HG03520 (cell line): Measurements from ENCODE around the gene PARD3.

Experiments used
- ATAC-seq: cut with Tn5 transposase; IDR thresholded peaks from one replicate; pipeline ENCODE4 v1.9.1; 2021; ENCODE audit warnings: mild to moderate bottlenecking, moderate library complexity; ENCODE audit not compliant: unreplicated experiment

The PARD3 gene

DNA sequence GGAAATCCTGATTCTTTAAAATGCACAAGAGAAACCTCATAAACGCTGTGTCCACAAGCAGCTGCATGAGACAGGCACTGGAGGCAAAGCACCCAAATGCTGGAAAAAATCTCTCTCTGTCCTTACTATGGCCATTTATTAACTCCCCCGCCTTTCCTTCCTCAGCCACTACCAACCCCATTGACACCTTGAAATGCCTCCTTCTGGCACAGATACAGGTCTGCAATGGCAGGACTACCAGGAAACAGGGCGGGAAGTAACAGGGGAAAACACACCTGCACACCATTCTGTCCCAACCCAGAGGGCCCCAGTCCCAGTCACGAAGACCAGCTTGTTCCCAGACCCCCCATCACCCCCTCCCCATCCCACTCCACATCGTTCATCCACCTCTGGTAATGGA, 224.3 kb downstream of the PARD3 start:
- no peak for ATAC-seq

DNA sequence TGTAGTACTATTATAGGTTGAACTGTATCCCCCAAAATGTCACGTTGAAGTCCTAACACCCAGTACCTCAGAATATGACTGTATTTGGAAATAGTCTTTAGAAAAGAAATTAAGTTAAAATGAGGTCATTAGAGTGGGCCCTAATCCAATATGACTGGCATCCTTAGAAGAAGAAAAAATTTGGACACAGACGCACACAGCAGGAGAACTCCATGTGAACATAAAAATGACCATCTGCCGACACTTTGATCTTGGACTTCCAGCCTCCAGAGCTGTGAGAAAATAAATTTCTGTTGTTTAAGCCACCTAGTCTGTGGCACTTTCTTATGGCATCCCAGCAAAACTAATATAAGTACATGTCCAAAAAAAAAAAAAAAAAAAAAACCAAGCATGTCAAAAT, 225.8 kb downstream of the PARD3 start:
- ATAC-seq, result no peak

DNA sequence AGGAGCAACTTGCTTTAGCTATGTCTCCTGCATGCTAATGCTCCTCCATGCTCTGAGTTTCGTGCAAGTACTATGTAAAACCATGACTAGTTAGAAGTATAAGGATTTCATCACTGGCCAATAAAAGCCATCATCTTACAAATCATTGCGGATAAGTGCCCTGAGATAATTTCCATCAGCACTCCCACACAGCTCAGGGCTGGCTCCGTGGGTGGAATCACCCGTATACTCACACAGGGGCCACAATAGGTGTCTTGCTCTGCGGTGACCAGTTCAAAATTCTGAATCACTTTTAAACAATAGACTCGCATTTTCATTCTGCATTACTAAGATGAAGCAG, 227.4 kb downstream of the PARD3 start:
- ATAC-seq, result no peak

DNA sequence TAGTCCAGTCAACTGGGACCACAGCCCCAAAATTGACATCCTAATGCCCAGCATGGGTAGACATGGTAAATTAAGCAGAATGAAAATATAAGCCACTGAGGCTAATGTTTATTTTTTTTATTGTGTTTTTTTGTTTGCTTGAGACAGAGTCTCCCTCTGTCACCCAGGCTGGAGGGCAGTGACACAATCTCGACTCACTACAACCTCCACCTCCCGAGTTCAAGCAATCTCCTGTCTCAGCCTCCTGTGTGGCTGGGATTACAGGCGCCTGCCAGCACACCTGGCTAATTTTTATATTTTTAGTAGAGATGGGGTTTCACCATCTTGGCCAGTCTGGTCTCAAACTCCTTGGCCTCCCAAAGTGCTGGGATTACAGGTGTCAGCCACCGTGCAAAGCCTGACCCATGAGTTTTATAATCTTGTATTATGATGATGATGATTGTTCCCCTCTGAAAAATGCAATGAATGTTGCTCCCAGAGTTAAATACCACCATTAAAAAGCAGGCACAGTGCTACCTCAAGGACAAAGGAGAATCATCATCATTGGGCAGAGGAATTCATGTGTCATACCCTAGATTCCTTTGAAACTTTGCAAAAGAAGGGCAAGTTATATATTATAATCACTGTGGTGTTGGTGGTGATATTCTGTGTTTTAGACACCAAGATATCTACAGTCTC, 228.0 kb downstream of the PARD3 start:
- ATAC-seq, result no peak

DNA sequence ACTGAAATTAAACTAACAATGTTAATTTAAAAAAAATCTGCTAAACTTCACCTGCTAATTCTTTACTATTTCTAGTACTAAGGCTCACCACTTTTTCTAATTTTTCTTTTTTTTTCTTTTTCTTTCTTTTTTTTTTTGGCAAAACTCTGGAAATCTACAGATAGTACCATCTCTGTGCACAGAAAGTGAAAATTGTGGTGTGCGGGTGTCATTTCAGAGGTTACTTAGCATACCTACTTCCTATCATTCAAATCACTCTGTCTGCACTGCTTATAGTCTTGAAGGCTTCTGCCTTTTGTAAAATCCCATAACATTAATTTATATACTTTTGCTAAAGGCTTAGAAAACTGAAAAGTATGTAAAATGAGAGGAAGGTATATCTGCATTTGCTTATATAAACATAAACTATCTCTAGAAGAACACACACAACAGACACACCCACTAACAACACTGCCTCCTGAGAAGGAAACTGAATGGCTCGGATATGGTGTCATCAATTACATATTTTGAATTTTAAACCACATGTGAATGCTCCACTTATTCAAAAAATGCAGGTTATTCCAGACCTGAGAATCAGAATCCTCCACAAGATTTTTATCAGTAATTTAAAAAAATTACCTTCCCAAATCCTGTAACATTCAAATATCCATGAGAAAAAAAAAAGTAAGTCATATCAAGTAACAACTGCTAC, 229.5 kb downstream of the PARD3 start:
- no peak for ATAC-seq

DNA sequence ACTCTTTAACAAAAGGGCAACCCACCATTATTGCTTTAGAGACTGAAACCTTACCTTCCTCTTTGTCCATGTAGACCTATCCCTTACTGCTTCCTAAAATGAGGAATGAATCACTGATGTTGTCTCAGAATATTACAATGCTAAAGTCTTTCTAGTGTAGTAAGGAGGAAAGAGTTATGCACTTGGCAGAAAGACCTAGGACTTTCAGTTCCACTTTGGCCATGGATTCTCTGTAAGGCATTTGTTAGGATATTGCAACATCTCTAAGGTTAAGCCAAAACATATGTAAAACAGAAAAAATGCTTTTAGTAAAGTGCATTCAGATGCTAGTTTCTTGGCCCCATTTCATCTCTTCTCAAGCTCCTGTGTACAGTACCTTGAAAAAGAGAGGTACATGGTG, 230.9 kb downstream of the PARD3 start:
- ATAC-seq, result no peak

DNA sequence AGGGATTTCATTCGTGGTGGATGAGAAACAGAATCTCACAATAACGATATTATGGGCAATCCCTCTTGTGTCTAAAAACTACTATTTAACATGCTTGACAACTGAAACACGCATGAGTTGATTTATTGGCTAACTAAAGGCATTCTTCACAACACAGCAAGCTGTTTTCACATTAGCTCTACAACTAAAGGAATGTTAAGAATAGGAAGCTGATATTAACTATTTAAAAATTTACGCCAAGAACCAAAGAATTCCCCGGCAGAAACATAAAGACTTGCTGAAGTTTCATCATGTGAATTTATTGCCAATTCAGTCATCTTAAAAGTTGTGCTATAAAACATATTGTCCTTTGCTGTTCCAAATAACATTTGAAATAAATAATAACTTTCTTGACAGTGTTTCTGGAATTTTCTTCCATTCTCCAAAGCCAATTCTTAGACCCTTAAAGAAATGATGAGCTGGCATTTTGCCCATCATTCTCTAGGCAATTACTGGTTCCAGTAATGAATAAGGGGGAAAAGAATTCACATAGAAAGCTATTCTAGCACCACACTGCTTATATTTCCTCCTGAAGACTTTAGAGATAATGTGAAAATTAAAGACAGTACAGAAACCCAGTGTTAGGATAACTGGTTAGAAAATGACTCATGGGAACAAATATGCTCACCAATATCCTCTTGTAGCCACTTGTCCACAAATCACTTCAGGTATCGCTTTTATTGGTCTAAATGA, 233.1 kb downstream of the PARD3 start:
- ATAC-seq, result no peak

DNA sequence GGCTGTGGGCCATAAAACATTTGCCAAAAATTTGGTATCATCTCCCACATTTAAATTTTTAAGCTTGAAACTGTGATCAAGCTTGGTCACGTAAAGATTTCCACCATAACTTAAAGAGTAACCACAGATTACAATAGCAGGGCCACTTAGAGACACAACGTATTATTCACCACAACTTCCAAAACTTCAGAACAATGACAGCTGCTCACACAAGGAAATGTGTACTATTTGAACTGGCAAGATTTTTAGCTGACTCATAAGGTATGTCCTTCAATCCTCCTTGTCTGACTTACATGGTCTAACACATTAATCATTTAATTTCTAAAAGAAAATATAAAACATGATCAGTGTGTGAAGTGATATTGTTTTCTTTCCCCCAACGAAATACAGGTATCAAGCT, 234.5 kb downstream of the PARD3 start:
- ATAC-seq, result no peak

DNA sequence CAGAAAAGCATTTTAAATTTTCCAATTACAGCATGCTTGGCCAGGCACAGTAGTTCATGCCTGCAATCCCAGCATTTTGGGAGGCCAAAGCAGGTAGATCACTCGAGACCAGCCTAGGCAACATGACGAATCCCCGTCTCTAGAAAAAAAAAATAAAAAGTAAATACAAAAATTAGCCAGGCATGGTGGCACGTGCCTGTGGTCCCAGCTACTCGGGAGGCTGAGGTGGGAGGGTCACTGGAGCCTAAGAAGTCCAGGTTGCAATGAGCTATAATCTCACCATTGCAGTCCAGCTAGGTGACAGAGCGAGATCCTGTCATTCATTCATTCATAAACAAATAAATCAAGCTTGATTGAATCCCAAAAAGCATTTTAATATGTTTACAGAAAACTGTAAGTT, 234.9 kb downstream of the PARD3 start:
- ATAC-seq, result no peak

DNA sequence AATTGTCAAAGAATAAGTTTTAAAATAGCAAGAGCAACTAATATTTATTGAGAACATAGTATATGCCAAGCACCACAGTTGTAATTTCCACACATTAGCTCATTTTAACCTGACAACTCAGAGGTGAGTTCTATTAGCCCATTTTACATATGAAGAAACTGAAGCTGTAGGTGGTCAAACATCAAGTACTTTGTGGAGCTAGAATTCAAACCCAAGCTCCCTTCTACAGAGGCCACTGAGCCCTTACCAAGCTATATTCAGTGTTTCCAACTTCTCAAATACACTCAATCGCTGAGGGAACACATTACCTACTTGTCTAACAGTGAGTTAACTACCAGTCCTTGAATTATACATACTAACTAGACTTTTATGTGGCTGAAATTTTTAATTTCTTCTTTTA, 236.6 kb downstream of the PARD3 start:
- ATAC-seq, result no peak

DNA sequence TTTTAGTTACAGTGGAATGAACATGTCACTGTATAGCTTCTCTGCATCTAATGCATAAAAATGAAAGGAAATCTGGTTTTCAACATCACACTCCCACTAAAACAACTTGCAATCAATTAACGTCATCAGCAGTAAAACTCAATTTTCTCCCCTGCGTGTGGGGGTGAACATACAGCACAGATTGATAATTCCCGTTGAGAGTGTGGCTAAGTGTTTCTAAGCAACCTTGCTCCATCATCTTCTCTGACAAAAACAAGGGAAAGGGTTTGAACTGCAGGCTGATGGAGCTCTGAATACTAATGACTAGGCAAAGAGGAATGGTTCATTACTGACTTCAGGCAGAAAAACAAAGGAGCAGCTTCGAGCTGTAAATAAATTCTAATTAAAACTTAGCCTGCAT, 238.3 kb downstream of the PARD3 start:
- ATAC-seq, result no peak

DNA sequence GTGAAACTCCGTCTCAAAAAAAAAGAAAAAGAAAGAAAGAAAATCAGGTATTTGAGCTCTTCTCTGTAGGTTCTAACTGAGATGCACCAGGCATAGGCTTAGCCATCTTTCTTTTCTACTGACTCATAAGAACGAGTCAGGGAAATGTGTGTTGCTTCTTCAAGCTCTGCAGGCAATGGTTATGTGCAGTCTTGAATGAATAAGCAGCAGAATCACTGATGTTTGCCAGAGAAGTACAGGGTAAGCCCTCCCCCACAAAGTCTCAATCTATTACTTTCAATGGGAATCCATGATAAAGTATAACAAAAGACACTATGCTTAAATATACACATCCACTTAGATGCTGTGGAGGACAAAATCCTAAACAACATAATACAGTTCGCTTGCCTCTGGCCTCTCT, 239.2 kb downstream of the PARD3 start:
- no peak for ATAC-seq

DNA sequence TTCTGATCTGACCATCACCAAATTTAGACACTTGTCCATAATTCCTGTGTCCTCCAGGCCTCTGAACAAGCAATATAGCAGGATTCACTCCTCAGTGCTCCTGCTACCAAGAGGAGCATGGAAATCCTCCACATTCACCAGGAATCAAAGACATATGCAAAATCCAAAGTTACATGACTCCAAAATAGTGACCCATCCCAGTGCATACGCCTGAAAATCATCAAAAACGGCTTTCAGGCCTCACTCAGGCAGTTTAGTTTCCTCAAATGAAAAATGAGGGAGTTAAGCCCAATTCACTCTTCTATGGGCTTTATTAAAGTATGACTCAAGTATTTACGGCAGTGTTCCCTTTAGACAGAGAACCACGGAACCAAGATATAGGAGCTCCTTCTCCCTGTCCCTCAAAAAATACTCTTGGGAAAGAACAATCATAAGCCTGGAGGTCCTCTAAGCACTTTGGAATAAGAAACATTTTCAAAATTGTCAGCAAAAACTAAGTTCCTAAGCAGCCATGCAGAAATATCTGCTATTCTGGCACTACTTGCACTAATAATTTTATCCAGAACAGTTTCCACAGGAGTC, 240.7 kb downstream of the PARD3 start:
- ATAC-seq, result no peak

DNA sequence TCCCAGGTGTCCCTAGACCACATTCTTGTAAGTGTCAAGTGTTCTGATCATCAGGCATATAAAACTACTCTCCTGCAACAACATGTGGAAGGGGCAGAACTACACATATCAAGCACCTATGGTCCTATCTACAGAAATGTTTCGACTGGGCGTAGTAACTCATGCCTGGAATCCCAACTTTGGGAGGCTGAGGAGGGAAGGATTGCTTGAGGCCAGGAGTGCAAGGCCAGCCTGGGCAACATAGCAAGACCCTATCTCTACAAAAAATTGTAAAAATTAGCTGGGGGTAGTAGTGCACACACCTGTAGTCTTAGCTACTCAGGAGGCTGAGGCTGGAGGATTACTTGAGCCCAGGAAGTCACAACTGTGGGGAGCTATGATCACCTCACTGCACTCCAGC, 244.2 kb downstream of the PARD3 start:
- ATAC-seq, result no peak

DNA sequence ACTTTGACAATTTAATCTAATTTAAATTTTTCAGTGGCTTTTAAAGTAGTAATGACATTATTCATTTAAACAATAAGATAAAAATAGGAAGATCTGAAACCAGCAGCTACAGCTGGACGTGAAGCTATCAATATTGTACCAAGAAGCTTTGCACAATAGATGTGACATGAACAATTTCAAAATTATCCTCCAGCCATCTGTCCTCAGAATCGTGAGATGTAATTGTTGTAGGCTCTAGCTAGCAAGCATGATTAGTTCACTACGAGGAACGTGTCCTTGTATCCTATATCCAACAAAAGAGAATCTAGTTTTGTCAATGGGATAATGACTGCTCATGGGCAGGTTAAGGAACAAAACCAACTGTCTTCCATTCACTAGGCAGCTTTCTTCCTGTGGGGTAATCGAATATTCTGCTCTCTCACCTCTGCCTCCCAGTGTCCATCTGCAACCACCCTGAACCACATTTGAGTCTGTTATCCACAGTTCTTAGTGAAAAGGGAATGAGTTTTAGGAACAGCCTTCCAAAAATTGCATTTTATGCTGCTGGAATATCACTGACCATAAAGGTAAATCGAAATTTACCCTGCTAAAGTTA, 247.3 kb downstream of the PARD3 start:
- no peak for ATAC-seq

DNA sequence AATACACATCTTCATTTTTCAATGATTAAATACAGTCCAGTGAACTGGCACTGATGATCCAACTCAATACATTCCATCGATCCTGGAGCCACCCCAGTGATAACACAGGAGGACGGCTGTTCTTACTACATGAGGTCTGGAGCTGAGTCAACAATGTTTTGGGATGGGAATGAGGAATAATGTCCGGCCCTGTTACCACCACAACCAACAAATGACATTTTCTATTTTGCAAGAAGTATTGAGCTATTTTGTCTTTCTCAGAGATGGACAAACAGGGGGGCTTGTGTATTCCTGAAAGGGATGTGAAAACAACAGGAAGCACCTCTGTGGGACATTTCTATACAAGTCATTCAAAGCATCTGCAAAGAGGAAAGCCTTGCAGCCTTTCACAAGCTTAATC, 249.2 kb downstream of the PARD3 start:
- ATAC-seq, result no peak

DNA sequence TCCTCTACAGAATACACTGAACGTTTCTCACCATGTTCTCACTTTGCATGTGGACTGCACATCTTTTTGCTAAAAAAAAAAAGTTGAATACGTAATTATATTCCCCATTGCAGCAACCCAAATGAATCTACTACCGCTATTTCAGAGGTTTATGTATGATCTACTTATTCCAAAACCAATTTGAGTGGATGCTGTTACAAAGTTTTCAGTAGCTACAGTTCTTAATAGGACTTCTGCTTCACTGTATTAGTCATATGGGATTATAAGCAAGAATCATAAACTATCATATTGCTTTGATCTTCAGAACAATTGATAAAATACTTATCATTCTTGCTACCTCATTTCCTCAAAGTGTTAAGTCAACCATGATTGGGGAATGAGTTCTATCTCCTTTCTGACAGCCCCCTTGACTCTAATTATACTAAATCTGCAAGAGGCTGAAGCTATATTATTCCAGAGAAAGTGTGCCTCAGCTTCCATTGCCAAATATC, 257.0 kb downstream of the PARD3 start:
- no peak for ATAC-seq

DNA sequence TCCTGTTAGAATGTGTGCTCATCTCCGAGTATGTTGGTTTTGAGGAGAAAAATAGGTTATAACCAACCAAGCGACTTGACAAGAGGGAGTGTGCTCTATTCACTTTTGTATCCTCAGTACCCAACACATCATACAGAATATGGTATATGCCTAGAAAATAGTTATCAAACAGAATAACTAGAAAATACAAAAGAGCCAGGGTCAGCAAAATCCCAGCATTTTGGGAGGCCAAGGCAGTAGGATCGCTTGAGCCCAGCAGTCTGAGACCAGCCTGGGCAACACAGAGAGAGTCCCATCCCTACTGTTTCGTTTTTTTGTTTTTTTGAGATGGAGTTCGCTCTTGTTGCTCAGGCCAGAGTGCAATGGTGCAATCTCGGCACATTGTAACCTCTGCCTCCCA, 257.9 kb downstream of the PARD3 start:
- ATAC-seq, result no peak

DNA sequence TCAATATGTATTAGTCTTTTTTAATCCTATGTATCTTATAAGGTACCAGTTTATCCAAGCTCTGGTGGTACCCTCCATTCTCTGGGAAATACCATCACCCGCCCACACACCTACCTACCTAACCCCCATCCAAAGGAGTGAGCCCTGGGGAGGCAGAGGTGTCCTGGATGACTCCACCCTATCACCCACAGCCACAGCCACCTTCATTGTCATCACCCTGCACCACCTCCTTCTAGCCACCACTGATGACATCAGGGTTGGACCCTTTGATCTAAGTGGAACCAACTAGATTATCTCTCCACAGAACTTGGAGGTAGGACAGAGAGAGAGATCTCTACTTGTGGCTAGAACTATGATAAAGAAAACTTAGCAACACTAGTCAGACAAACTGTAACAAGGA, 259.4 kb downstream of the PARD3 start:
- no peak for ATAC-seq

DNA sequence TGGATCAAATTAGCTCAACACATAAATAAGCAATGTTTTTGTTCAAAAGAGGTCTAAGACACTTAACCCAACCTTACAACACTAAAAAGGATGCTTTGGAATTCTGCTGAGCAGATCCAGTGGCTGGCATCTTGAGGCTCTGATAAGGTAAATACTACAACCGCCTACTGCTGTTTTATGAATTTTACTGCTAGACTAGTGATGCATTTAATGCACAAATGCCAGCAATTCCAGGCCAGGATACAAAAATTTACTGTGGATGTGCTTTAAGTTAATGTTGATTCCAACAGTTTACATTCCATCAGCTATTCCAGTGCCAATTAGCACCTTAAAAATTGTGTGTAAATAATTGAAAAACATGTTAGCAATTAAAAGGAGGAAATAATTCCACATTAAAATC, 261.3 kb downstream of the PARD3 start:
- no peak for ATAC-seq

DNA sequence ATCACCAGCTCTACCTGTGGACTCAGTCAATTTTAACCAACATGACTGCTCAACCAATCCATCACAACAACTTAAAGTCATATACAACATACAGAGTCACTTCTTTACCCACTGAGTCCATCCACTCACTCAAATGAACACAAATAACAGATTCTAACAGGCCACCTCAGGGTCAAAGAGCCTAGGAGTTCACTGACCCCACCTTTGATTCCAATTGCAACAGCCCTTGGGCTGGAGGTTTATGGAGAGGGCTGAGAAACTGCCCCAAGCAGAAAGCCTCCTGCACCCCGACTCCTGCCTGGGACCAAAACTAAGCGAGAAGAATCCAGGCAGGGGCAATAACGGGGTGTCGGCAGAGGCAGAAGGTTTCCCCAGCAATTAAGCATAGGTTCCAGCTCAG, 263.8 kb downstream of the PARD3 start:
- ATAC-seq, result no peak
